HepG2 (cell line): ENCODE results near the gene NUBP2. TPM values are rescaled to one million over a fixed set of nuclear protein-coding genes. Genes with fewer than 3 reads are reported as not detected.

Experiments
- HNRNPK ChIP-seq: fragments of 200-400 bp; formaldehyde crosslinking; IDR thresholded peaks from 2 replicates; pipeline ENCODE4 v1.6.1; 2018; ENCODE audit warnings: low read length, low read depth, moderate library complexity, mild to moderate bottlenecking; ENCODE audit not compliant: poor library complexity, severe bottlenecking
- MLLT10 ChIP-seq: sonication (generic); formaldehyde crosslinking; IDR thresholded peaks from 2 replicates; pipeline ENCODE4 v1.4.0; 2020; ENCODE audit warnings: missing genetic modification reagents
- ZBTB38 ChIP-seq: sonication (generic); formaldehyde crosslinking; IDR thresholded peaks from 2 replicates; pipeline ENCODE4 v1.5.1; 2020; ENCODE audit warnings: mild to moderate bottlenecking, missing genetic modification reagents
- ZNF451 ChIP-seq: sonication (generic); formaldehyde crosslinking; IDR thresholded peaks from 2 replicates; pipeline ENCODE4 v1.5.0; 2020; ENCODE audit warnings: mild to moderate bottlenecking, missing genetic modification reagents
- ZNF501 ChIP-seq: sonication (generic); formaldehyde crosslinking; IDR thresholded peaks from 2 replicates; pipeline ENCODE4 v1.5.1; 2020; ENCODE audit warnings: mild to moderate bottlenecking, moderate library complexity, missing genetic modification reagents
- ZNF724P ChIP-seq: sonication (generic); formaldehyde crosslinking; IDR thresholded peaks from 2 replicates; pipeline ENCODE4 v1.8.0; 2022; ENCODE audit warnings: missing genetic modification reagents, borderline replicate concordance
- ZSCAN20 ChIP-seq: sonication (generic); formaldehyde crosslinking; IDR thresholded peaks from 2 replicates; pipeline ENCODE4 v1.4.0; 2020; ENCODE audit warnings: missing genetic modification reagents, mild to moderate bottlenecking, borderline replicate concordance
- polyA plus RNA-seq, 8 experiments: library from polyadenylated mRNA; depleted of rRNA in 3 of 8; stranded (reverse) in 7 of 8; unstranded in 1 of 8; fragments of >200 nt; fragmentation: Illumina TruSeq in 4 of 8; extraction: Trizol in 4 of 8; gene quantifications; 2 replicates each; pipeline versions ENCODE4 v1.2.1 to v1.2.3, GENCODE V29; 2011 to 2016; ENCODE audit warnings: low read depth in 4 of 8, missing spikeins in 1 of 8, mixed read lengths in 1 of 8; ENCODE audit not compliant: insufficient read depth in 1 of 8
- total RNA-seq, 5 experiments: library from RNA; depleted of rRNA; stranded (reverse); fragments of >200 nt; fragmentation: Illumina TruSeq; extraction: Trizol; gene quantifications; 2 replicates each; pipeline ENCODE4 v1.2.3, GENCODE V29; 2016; ENCODE audit warnings: low read depth in 1 of 5
- TF ChIP-seq, protein P1 (sequence below): sonication (generic); formaldehyde crosslinking; IDR thresholded peaks from 2 replicates; pipeline ENCODE4 v1.4.0; 2020; ENCODE audit warnings: missing genetic modification reagents
- TF ChIP-seq, protein P2 (sequence below): sonication (generic); formaldehyde crosslinking; IDR thresholded peaks from 2 replicates; pipeline ENCODE4 v1.4.0; 2020; ENCODE audit warnings: missing genetic modification reagents, borderline replicate concordance
- TF ChIP-seq, protein P3 (sequence below), 2 experiments: fragments of 450-650 bp in 1 of 2; sonication (generic) in 1 of 2; formaldehyde crosslinking in 1 of 2; IDR thresholded peaks; 2 replicates each; pipeline versions ENCODE4 v1.6.1 to v1.8.0; 2016 to 2022; ENCODE audit warnings: antibody characterized with exemption in 1 of 2, mild to moderate bottlenecking in 1 of 2, missing genetic modification reagents in 1 of 2

The NUBP2 gene
- total and polyA plus RNA-seq, 2 of the 13 experiments (the other 11 are each of a cell fraction or from before 2014, with no cell fraction given): 25.7 to 61.5 TPM

DNA sequence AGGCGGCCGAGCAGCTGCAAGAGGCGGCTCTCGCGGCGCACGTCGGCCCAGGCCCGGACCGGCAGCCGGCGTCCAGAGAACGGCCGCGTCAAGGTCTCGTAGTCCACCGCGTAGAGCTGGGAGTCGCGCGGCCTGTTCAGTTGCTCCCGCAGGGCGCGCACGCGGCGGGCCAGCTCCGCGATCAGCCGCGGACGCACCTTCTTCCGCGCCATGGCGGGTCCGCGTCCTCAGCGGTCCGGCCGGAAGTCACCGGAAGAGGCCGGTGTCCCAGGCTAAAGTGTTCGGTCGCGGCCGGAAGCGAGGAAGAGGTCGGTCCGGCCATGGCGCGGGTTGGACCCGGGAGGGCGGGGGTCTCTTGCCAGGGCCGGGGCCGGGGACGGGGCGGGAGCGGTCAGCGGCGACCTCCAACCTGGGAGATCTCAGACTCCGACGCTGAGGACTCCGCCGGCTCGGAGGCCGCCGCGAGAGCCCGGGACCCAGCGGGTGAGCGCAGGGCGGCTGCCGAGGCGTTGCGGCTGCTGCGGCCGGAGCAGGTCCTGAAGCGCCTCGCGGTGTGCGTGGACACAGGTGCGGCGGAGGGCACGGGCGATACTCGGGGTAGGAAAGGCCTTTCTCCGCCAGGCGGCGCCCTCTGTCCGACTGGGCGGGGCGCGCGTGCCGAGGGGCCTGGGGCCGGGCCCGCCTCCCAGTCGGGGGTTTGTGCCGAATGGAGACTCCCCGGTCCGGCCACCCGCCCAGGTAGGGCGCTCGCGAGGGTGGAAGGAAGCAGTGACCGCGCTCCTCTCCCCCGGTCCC lies 9.7 kb upstream of the NUBP2 start, which contains the start of gene MRPS34 (continued):
- TF ChIP-seq, protein P1, sequence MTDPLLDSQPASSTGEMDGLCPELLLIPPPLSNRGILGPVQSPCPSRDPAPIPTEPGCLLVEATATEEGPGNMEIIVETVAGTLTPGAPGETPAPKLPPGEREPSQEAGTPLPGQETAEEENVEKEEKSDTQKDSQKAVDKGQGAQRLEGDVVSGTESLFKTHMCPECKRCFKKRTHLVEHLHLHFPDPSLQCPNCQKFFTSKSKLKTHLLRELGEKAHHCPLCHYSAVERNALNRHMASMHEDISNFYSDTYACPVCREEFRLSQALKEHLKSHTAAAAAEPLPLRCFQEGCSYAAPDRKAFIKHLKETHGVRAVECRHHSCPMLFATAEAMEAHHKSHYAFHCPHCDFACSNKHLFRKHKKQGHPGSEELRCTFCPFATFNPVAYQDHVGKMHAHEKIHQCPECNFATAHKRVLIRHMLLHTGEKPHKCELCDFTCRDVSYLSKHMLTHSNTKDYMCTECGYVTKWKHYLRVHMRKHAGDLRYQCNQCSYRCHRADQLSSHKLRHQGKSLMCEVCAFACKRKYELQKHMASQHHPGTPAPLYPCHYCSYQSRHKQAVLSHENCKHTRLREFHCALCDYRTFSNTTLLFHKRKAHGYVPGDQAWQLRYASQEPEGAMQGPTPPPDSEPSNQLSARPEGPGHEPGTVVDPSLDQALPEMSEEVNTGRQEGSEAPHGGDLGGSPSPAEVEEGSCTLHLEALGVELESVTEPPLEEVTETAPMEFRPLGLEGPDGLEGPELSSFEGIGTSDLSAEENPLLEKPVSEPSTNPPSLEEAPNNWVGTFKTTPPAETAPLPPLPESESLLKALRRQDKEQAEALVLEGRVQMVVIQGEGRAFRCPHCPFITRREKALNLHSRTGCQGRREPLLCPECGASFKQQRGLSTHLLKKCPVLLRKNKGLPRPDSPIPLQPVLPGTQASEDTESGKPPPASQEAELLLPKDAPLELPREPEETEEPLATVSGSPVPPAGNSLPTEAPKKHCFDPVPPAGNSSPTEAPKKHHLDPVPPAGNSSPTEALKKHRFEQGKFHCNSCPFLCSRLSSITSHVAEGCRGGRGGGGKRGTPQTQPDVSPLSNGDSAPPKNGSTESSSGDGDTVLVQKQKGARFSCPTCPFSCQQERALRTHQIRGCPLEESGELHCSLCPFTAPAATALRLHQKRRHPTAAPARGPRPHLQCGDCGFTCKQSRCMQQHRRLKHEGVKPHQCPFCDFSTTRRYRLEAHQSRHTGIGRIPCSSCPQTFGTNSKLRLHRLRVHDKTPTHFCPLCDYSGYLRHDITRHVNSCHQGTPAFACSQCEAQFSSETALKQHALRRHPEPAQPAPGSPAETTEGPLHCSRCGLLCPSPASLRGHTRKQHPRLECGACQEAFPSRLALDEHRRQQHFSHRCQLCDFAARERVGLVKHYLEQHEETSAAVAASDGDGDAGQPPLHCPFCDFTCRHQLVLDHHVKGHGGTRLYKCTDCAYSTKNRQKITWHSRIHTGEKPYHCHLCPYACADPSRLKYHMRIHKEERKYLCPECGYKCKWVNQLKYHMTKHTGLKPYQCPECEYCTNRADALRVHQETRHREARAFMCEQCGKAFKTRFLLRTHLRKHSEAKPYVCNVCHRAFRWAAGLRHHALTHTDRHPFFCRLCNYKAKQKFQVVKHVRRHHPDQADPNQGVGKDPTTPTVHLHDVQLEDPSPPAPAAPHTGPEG: peak; percentile 75; the same call in 1 of the 2 replicates
- TF ChIP-seq ZSCAN20 (CRISPR knock-in tag) (peak; percentile 89; the same call in 1 of the 2 replicates), ZNF501 (CRISPR knock-in tag) (peak; percentile 50; the same call in 1 of the 2 replicates), MLLT10 (CRISPR knock-in tag) (no peak), ZNF451 (CRISPR knock-in tag) (peak; percentile 49; the same call in 1 of the 2 replicates), ZNF724P (CRISPR knock-in tag) (peak; percentile 69; the same call in 1 of the 2 replicates), HNRNPK (peak; percentile 71), ZBTB38 (peak; percentile 73)
- TF ChIP-seq, protein P2, sequence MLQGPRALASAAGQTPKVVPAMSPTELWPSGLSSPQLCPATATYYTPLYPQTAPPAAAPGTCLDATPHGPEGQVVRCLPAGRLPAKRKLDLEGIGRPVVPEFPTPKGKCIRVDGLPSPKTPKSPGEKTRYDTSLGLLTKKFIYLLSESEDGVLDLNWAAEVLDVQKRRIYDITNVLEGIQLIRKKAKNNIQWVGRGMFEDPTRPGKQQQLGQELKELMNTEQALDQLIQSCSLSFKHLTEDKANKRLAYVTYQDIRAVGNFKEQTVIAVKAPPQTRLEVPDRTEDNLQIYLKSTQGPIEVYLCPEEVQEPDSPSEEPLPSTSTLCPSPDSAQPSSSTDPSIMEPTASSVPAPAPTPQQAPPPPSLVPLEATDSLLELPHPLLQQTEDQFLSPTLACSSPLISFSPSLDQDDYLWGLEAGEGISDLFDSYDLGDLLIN (CRISPR knock-in tag): peak; percentile 65; the same call in 1 of the 2 replicates
- TF ChIP-seq, protein P3, sequence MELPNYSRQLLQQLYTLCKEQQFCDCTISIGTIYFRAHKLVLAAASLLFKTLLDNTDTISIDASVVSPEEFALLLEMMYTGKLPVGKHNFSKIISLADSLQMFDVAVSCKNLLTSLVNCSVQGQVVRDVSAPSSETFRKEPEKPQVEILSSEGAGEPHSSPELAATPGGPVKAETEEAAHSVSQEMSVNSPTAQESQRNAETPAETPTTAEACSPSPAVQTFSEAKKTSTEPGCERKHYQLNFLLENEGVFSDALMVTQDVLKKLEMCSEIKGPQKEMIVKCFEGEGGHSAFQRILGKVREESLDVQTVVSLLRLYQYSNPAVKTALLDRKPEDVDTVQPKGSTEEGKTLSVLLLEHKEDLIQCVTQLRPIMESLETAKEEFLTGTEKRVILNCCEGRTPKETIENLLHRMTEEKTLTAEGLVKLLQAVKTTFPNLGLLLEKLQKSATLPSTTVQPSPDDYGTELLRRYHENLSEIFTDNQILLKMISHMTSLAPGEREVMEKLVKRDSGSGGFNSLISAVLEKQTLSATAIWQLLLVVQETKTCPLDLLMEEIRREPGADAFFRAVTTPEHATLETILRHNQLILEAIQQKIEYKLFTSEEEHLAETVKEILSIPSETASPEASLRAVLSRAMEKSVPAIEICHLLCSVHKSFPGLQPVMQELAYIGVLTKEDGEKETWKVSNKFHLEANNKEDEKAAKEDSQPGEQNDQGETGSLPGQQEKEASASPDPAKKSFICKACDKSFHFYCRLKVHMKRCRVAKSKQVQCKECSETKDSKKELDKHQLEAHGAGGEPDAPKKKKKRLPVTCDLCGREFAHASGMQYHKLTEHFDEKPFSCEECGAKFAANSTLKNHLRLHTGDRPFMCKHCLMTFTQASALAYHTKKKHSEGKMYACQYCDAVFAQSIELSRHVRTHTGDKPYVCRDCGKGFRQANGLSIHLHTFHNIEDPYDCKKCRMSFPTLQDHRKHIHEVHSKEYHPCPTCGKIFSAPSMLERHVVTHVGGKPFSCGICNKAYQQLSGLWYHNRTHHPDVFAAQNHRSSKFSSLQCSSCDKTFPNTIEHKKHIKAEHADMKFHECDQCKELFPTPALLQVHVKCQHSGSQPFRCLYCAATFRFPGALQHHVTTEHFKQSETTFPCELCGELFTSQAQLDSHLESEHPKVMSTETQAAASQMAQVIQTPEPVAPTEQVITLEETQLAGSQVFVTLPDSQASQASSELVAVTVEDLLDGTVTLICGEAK (IDR thresholded peaks at IDR 0.05): peak; percentile 93
- TF ChIP-seq, protein P3 (CRISPR knock-in tag; IDR thresholded peaks at IDR 0.05): peak; percentile 44; the same call in 1 of the 2 replicates
